ENCODE results near the gene LCNL1. TPM values are rescaled to one million over a fixed set of nuclear protein-coding genes. Genes with fewer than 3 reads are reported as not detected.
"Not testable (repeated sequence)": the region's sequence is repeated elsewhere in the genome, so short reads cannot be mapped to it uniquely, and the experiment has no call there.

The LCNL1 gene
- total RNA-seq, 1 donor from 2014 or later = 0.82 TPM

- FAIRE-seq = no peak
- no peak for DNase-seq (ENCODE audit: low spot score in 2 of 2)
Observed at GRCh38 chr9:136988872-136989271, 6.1 kb downstream of the LCNL1 start.

- FAIRE-seq = no peak
- no peak for DNase-seq (ENCODE audit: low spot score in 2 of 2)
Observed at GRCh38 chr9:136990242-136990911, 7.6 kb downstream of the LCNL1 start.

GRCh38 chr9:136991993-136992818, 9.4 kb downstream of the LCNL1 start, which contains the start of gene PAXX:
PAXX (plus strand) TSS chr9:136992422; CDS start chr9:136992444, 22 bp downstream.
- FAIRE-seq (no peak), DNase-seq (ENCODE audit: low spot score in 2 of 2) (peak; percentile 98 to 99)

- FAIRE-seq (no peak), DNase-seq (ENCODE audit: low spot score in 2 of 2) (no peak)
Observed at GRCh38 chr9:136992819-136993369, 10.1 kb downstream of the LCNL1 start.

- DNase-seq (ENCODE audit: low spot score in 2 of 2) = no peak
- no peak for FAIRE-seq
Observed at GRCh38 chr9:136994180-136994887, 11.5 kb downstream of the LCNL1 start.

GRCh38 chr9:136994888-136995230, 12.1 kb downstream of the LCNL1 start:
- no peak for DNase-seq (ENCODE audit: low spot score in 2 of 2)
- FAIRE-seq = no peak

- DNase-seq (ENCODE audit: low spot score in 2 of 2) = no peak
- no peak for FAIRE-seq
Observed at GRCh38 chr9:136995362-136995761, 12.6 kb downstream of the LCNL1 start.

- FAIRE-seq = no peak
Observed at GRCh38 chr9:136995772-136996311, 13.0 kb downstream of the LCNL1 start.

GRCh38 chr9:136996361-136997292, 13.8 kb downstream of the LCNL1 start, which contains the start of gene CLIC3:
CLIC3 (minus strand) TSS chr9:136996568; CDS start chr9:136996543, 25 bp downstream.
- FAIRE-seq (no peak), DNase-seq (ENCODE audit: low spot score in 2 of 2) (no peak)

More at GRCh38 chr9:136995772-136996311, 13.0 kb downstream of the LCNL1 start:
- DNase-seq (ENCODE audit: low spot score in 2 of 2) = peak in 1 of 2 donors; percentile 70

GRCh38 chr9:136997371-136997770, 14.6 kb downstream of the LCNL1 start:
- DNase-seq (ENCODE audit: low spot score in 2 of 2) = no peak
- FAIRE-seq = no peak

GRCh38 chr9:136997830-136998234, 15.0 kb downstream of the LCNL1 start:
- FAIRE-seq = no peak
- no peak for DNase-seq (ENCODE audit: low spot score in 2 of 2)

- no peak for DNase-seq (ENCODE audit: low spot score in 2 of 2)
- FAIRE-seq = no peak
Observed at GRCh38 chr9:137000177-137000930, 17.6 kb downstream of the LCNL1 start.

- no peak for FAIRE-seq
- no peak for DNase-seq (ENCODE audit: low spot score in 2 of 2)
Observed at GRCh38 chr9:137001857-137002645, 19.3 kb downstream of the LCNL1 start.

GRCh38 chr9:137002646-137003041, 19.9 kb downstream of the LCNL1 start:
- no peak for DNase-seq (ENCODE audit: low spot score in 2 of 2)
- no peak for FAIRE-seq

- not testable (repeated sequence) for DNase-seq (ENCODE audit: low spot score in 2 of 2); FAIRE-seq
Observed at GRCh38 chr9:137004285-137004684, 21.5 kb downstream of the LCNL1 start.

- FAIRE-seq (no peak), DNase-seq (ENCODE audit: low spot score in 2 of 2) (no peak)
Observed at GRCh38 chr9:137006116-137007003, 23.6 kb downstream of the LCNL1 start.
